Camera-type eye (tissue), 1 donor: ENCODE data around the gene PRKCQ. TPM values are rescaled to one million over a fixed set of nuclear protein-coding genes. Genes with fewer than 3 reads are reported as not detected.

Experiments used
- total RNA-seq: library from RNA; depleted of rRNA; stranded (reverse); fragments of >200 nt; gene quantifications from one replicate; pipeline ENCODE4 v1.2.3, GENCODE V29; 2014

Gene PRKCQ
- 8.7 TPM for total RNA-seq

DNA sequence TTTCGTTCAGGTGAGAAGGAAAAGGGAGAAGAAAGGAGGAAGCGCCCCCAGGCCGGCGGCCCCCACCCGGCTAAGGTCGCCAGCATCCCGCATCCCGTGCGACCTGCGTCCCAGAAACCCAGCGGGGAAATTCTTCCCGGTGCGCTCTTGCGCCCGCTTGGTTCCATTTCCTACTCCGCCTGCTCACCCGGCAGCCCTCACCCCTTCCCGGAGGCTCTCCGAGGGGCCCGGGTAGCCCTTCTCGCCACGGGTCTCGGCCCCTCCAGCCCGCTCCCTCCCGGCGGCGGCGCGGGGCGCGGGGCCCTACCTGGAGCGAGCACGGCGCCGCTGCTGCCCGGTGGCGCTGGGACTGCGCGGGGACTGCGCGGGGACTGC is at the start of gene PRKCQ:
PRKCQ (minus strand) TSS at position 373 of the 375 bp plus-strand sequence. CDS start 65,141 bp downstream, outside the sequence.

